ENCODE data around the gene DOK6.

DOK6 gene

GRCh38 chr18:69895066-69896047, 494.7 kb downstream of the DOK6 start:
- TF ChIP-seq, protein P1, sequence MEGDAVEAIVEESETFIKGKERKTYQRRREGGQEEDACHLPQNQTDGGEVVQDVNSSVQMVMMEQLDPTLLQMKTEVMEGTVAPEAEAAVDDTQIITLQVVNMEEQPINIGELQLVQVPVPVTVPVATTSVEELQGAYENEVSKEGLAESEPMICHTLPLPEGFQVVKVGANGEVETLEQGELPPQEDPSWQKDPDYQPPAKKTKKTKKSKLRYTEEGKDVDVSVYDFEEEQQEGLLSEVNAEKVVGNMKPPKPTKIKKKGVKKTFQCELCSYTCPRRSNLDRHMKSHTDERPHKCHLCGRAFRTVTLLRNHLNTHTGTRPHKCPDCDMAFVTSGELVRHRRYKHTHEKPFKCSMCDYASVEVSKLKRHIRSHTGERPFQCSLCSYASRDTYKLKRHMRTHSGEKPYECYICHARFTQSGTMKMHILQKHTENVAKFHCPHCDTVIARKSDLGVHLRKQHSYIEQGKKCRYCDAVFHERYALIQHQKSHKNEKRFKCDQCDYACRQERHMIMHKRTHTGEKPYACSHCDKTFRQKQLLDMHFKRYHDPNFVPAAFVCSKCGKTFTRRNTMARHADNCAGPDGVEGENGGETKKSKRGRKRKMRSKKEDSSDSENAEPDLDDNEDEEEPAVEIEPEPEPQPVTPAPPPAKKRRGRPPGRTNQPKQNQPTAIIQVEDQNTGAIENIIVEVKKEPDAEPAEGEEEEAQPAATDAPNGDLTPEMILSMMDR (IDR thresholded peaks at IDR 0.05): no peak

GRCh38 chr18:69897397-69898108, 496.9 kb downstream of the DOK6 start:
- TF ChIP-seq, protein P1 (IDR thresholded peaks at IDR 0.05): no peak

GRCh38 chr18:69898241-69898861, 497.7 kb downstream of the DOK6 start:
- TF ChIP-seq, protein P1 (IDR thresholded peaks at IDR 0.05): no peak

All from LNCAP (cell line).